Tibial nerve (tissue), 4 donors: ENCODE results near the gene OR6X1. TPM values are rescaled to one million over a fixed set of nuclear protein-coding genes. Genes with fewer than 3 reads are reported as not detected.
A peak's percentile ranks its signal among the peaks of the same experiment; 100 is the strongest.
"Not testable (repeated sequence)": the region's sequence is repeated elsewhere in the genome, so short reads cannot be mapped to it uniquely, and the experiment has no call there.

Source experiments
- DNase-seq, 2 donors: peaks; one replicate each; pipeline ENCODE4 v3.0.0-alpha.2; 2019; ENCODE audit warnings: low spot score in 2 of 2
- H3K27ac ChIP-seq, 4 donors: fragments of 200-600 bp; sonication (generic) in 3 of 4; one replicate each; pipeline ENCODE4 v1.5.1; 2017 to 2019; ENCODE audit warnings: mild to moderate bottlenecking in 1 of 4
- H3K27me3 ChIP-seq, 2 donors: fragments of 200-600 bp; sonication (generic) in 1 of 2; one replicate each; pipeline versions ENCODE4 v1.5.1 to v1.6.0; 2017 to 2019
- H3K36me3 ChIP-seq, 3 donors: fragments of 200-600 bp; sonication (generic); one replicate each; pipeline ENCODE4 v1.5.1; 2018 to 2019
- H3K4me1 ChIP-seq, 4 donors: fragments of 200-600 bp; sonication (generic) in 3 of 4; one replicate each; pipeline ENCODE4 v1.5.1; 2017 to 2019
- H3K4me3 ChIP-seq, 4 donors: fragments of 200-600 bp; sonication (generic) in 3 of 4; one replicate each; pipeline ENCODE4 v1.5.1; 2017 to 2019; ENCODE audit warnings: mild to moderate bottlenecking in 1 of 4, moderate library complexity in 1 of 4
- H3K9me3 ChIP-seq, 4 donors: fragments of 200-600 bp; sonication (generic) in 3 of 4; one replicate each; pipeline ENCODE4 v1.5.1; 2017 to 2019
- CTCF ChIP-seq, 5 experiments: fragments of 200-600 bp in 3 of 5; fragments of 450-650 bp in 2 of 5; sonication (generic) in 3 of 5; IDR thresholded peaks; one replicate each; pipeline ENCODE4 v1.5.1; 2016 to 2019; ENCODE audit warnings: antibody characterized with exemption in 5 of 5, mild to moderate bottlenecking in 3 of 5, moderate library complexity in 2 of 5
- EP300 ChIP-seq, 2 donors: sonication (generic); formaldehyde crosslinking; IDR thresholded peaks; one replicate each; pipeline ENCODE4 v1.6.1; 2017; ENCODE audit warnings: antibody characterized with exemption in 2 of 2, mild to moderate bottlenecking in 1 of 2
- POLR2A ChIP-seq, 2 donors: fragments of 450-650 bp; IDR thresholded peaks; one replicate each; pipeline ENCODE4 v1.6.1; 2017; ENCODE audit warnings: antibody characterized with exemption in 2 of 2, mild to moderate bottlenecking in 2 of 2, moderate library complexity in 2 of 2
- WGBS, 2 donors: methylation state at CpG; one replicate each; pipeline ENCODE4 v1.1.5; 2018; 5-methylcytosine and 5-hydroxymethylcytosine counted together
- total RNA-seq, 4 donors: library from RNA; depleted of rRNA; stranded (reverse); fragments of >200 nt; gene quantifications; one replicate each; pipeline ENCODE4 v1.1.0, GENCODE V29; 2016

The OR6X1 gene
- total RNA-seq, 4 donors from 2014 or later: not detected

- no peaks in the 10 kb centered on the region for H3K9me3 ChIP-seq
- WGBS, 2 donors: 62 to 65% methylated on average over 1 of the region's 1 CpG
- peaks cover 0 to 18% (median 0%) of the 10 kb centered on the region in 3 donors for H3K36me3 ChIP-seq
- DNase-seq: no peak
- TF ChIP-seq POLR2A (IDR thresholded peaks at IDR 0.05): no peak
- TF ChIP-seq CTCF (IDR thresholded peaks at IDR 0.05): no peak
- TF ChIP-seq EP300 (IDR thresholded peaks at IDR 0.05): no peak
- no peaks in the 10 kb centered on the region for H3K4me1 ChIP-seq
- H3K27ac ChIP-seq: no peak overlapping the region
- no peaks in the 10 kb centered on the region for H3K27me3 ChIP-seq
- H3K4me3 ChIP-seq: no peak overlapping the region
Observed at GRCh38 chr11:123719452-123719851, 34.9 kb downstream of the OR6X1 start.

- H3K4me1 ChIP-seq: no peaks in the 10 kb centered on the region
- no peaks in the 10 kb centered on the region for H3K27me3 ChIP-seq
- no peak for TF ChIP-seq EP300 (IDR thresholded peaks at IDR 0.05)
- no peak for TF ChIP-seq POLR2A (IDR thresholded peaks at IDR 0.05)
- TF ChIP-seq CTCF (IDR thresholded peaks at IDR 0.05): no peak
- WGBS, 2 donors: 84 to 88% methylated on average over 4 of the region's 4 CpGs
- no peak overlapping the region for H3K4me3 ChIP-seq
- no peak overlapping the region for H3K27ac ChIP-seq
- H3K9me3 ChIP-seq: no peaks in the 10 kb centered on the region
- peaks cover 0 to 8% (median 0%) of the 10 kb centered on the region in 3 donors for H3K36me3 ChIP-seq
- DNase-seq: no peak
Observed at GRCh38 chr11:123718469-123718868, 35.8 kb downstream of the OR6X1 start.

- DNase-seq: no peak
- 84 to 93% methylated on average over 2 of the region's 2 CpGs for WGBS, 2 donors
- H3K27me3 ChIP-seq: no peaks in the 10 kb centered on the region
Observed at GRCh38 chr11:123718063-123718462, 36.3 kb downstream of the OR6X1 start.

GRCh38 chr11:123712627-123713026, 41.7 kb downstream of the OR6X1 start:
- H3K27ac ChIP-seq, DNase-seq, H3K9me3 ChIP-seq, H3K4me3 ChIP-seq, H3K27me3 ChIP-seq, H3K4me1 ChIP-seq, H3K36me3 ChIP-seq: not testable (repeated sequence)
- 84 to 87% methylated on average over 3 of the region's 3 CpGs for WGBS, 2 donors

More at GRCh38 chr11:123718063-123718462, 36.3 kb downstream of the OR6X1 start:
- no peak overlapping the region for H3K4me3 ChIP-seq
- peaks cover 0 to 6% (median 0%) of the 10 kb centered on the region in 3 donors for H3K36me3 ChIP-seq
- H3K9me3 ChIP-seq: no peaks in the 10 kb centered on the region
- TF ChIP-seq CTCF (IDR thresholded peaks at IDR 0.05) (no peak), POLR2A (IDR thresholded peaks at IDR 0.05) (no peak), EP300 (IDR thresholded peaks at IDR 0.05) (no peak)
- no peak overlapping the region for H3K27ac ChIP-seq
- no peaks in the 10 kb centered on the region for H3K4me1 ChIP-seq

- H3K9me3 ChIP-seq: no peaks in the 10 kb centered on the region
- H3K4me1 ChIP-seq: peaks cover 0 to 4% (median 0%) of the 10 kb centered on the region in 4 donors
- H3K36me3 ChIP-seq: no peaks in the 10 kb centered on the region
- DNase-seq: peak in 1 of 2 donors; percentile 45
- 6 to 7% methylated on average over 8 of the region's 8 CpGs for WGBS, 2 donors
- H3K4me3 ChIP-seq: no peak overlapping the region
- H3K27ac ChIP-seq: no peak overlapping the region
- no peaks in the 10 kb centered on the region for H3K27me3 ChIP-seq
- TF ChIP-seq POLR2A (IDR thresholded peaks at IDR 0.05) (no peak), EP300 (IDR thresholded peaks at IDR 0.05) (no peak), CTCF (IDR thresholded peaks at IDR 0.05) (peak; percentile 34 to 45 (median 41))
Observed at GRCh38 chr11:123707606-123708205, 46.6 kb downstream of the OR6X1 start.
